Kidney epithelial cell (primary cell): ENCODE data around the gene SLC9A7. TPM values are rescaled to one million over a fixed set of nuclear protein-coding genes. Genes with fewer than 3 reads are reported as not detected.

Experiments used
- DNase-seq: peaks from one replicate; pipeline ENCODE4 v3.0.0-alpha.2; 2010; ENCODE audit warnings: low read depth
- H3K27me3 ChIP-seq: 2 replicates; pipeline ENCODE4 v1.6.0; 2011; ENCODE audit warnings: low read length; ENCODE audit not compliant: control insufficient read depth, insufficient read depth
- H3K36me3 ChIP-seq: 2 replicates; pipeline ENCODE4 v1.5.1; 2011; ENCODE audit warnings: low read length; ENCODE audit not compliant: control insufficient read depth, insufficient read depth
- H3K4me3 ChIP-seq: 2 replicates; pipeline ENCODE4 v1.5.1; 2011; ENCODE audit warnings: low read depth, mild to moderate bottlenecking, control low read depth, low read length
- CTCF ChIP-seq: IDR thresholded peaks from 2 replicates; pipeline ENCODE4 v1.5.1; 2011; ENCODE audit warnings: mild to moderate bottlenecking, moderate library complexity, low read length, control low read depth, inconsistent platforms; ENCODE audit not compliant: insufficient read depth, poor library complexity, severe bottlenecking
- total RNA-seq: library from RNA; depleted of rRNA; stranded (reverse); fragments of >200 nt; gene quantifications from 2 replicates; pipeline ENCODE4 v1.2.3, GENCODE V29; 2015

Gene SLC9A7
- total RNA-seq, 1 donor from 2014 or later, result 9.8 TPM

DNA sequence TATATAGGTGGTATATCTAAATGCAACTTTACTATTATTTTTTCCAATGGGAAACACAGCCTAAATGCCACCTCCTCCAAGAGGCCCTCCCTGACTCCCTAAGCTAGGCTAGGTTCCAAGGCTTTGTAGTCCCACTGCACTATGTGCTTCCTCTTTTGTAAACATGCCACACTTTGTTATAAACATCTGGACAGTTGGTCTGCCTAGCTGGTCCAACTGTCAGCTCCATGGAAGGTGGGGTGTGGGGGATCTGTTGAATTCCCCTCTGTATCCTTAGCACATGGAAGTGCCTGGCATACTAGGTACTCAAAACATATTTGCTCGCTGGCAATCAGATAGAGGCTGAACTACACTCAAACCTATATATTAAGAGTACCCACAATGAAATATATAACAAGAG, 63.4 kb downstream of the SLC9A7 start:
- TF ChIP-seq CTCF, result no peak
- no peak for DNase-seq
- Histone ChIP-seq H3K4me3 (no peak overlapping the region), H3K27me3 (no peaks in the 10 kb centered on the region), H3K36me3 (no peaks in the 10 kb centered on the region)

DNA sequence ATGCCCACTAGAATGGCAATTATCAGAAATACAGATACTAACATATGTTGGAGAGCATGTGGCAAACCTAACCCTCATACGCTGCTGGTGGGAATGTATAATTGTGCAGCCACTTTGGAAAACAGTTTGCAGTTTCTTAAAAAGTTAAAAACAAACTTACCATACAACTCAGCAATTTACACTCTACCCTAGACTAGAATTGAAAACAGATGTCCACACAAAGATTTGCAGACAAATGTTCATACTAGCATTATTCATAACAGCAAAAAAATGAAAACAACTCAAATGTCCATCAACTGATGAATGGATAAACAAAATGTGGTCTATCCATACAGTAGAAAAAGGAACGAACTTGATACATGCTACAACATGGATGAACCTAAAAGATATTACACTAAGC, 64.4 kb downstream of the SLC9A7 start:
- H3K27me3 ChIP-seq, result no peaks in the 10 kb centered on the region
- no peak for DNase-seq
- H3K36me3 ChIP-seq, result no peaks in the 10 kb centered on the region
- no peak overlapping the region for H3K4me3 ChIP-seq
- TF ChIP-seq CTCF, result no peak

DNA sequence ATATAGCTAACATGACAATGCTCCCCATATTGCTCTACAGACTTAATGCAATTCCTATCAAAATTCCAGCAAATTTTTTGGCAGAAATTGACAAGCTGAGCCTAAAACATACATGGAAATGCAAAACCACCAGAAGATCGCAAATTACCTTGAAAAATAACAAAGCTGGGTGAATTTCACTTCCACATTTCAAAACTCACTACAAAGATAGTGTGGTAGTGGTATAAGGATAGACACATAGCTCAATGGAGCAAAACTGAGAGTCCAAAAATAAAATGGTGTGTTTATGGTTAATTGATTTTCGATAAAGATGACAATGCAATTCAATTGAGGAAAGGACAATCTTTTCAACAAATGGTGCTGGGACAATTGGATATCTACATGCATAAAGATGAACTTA, 65.8 kb downstream of the SLC9A7 start:
- H3K27me3 ChIP-seq, result no peaks in the 10 kb centered on the region
- no peak for DNase-seq
- no peak overlapping the region for H3K4me3 ChIP-seq
- H3K36me3 ChIP-seq, result no peaks in the 10 kb centered on the region
- no peak for TF ChIP-seq CTCF

GRCh38 chrX:46690818-46691217, 68.1 kb downstream of the SLC9A7 start:
- Histone ChIP-seq H3K27me3 (no peaks in the 10 kb centered on the region), H3K4me3 (no peak overlapping the region), H3K36me3 (no peaks in the 10 kb centered on the region)
- no peak for TF ChIP-seq CTCF
- DNase-seq, result no peak

- DNase-seq, result no peak
- H3K36me3 ChIP-seq, result no peaks in the 10 kb centered on the region
- no peaks in the 10 kb centered on the region for H3K27me3 ChIP-seq
- no peak overlapping the region for H3K4me3 ChIP-seq
- TF ChIP-seq CTCF, result no peak
These were observed 71.3 kb downstream of the SLC9A7 start for GRCh38 chrX:46687619-46688018.

GRCh38 chrX:46686003-46686645, 72.8 kb downstream of the SLC9A7 start:
- TF ChIP-seq CTCF, result peak; percentile 61
- Histone ChIP-seq H3K36me3 (no peaks in the 10 kb centered on the region), H3K4me3 (no peak overlapping the region), H3K27me3 (no peaks in the 10 kb centered on the region)
- DNase-seq, result no peak
